GM12874 (cell line): ENCODE measurements around the gene XRN2.

ENCODE experiments used
- CTCF ChIP-seq: IDR thresholded peaks from 2 replicates; pipeline ENCODE4 v1.5.1; 2011; ENCODE audit warnings: low read depth, mild to moderate bottlenecking, control low read depth, low read length, moderate library complexity; ENCODE audit not compliant: insufficient read depth

Gene XRN2

GRCh38 chr20:21280522-21281016 is 22.6 kb upstream of the XRN2 start:
- no peak for TF ChIP-seq CTCF

- no peak for TF ChIP-seq CTCF
Measured at GRCh38 chr20:21286775-21287174, 16.4 kb upstream of the XRN2 start.

DNA sequence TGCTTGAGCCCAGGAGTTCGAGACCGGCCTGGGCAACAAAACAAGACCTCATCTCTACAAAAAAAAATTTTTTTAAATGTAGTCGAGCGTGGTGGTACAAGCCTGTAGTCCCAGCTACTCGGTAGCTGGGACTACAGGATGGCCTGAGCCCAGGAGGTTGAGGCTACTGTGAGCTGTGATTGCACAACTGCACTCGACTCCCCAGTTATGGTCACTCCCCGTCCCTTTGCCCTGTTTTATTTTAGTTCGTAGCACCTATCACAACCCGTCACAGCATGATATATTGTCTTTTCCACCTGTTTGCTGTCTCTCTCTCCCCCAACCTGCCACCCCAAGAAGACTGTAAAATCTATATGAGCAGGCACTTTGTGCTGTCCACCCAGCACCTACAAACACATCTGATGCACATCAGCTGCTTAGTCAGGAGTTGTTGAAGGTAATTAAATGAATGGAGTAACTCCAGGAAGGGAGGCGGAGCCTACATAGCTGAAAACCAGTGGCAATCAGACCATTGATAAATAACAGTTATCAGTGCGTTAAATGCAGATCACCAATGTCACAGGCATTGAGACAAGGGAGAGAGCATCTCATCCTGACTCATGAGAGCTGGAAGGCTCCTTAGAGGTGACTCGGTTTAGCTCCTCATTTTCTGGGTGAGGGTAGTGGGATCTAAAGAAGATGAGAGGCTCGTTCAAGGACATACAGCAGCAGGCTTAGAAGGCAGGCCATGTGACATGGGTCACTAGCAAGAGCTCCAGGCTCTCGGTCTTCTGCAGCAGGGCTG is 14.4 kb upstream of the XRN2 start:
- no peak for TF ChIP-seq CTCF

- no peak for TF ChIP-seq CTCF
Measured at GRCh38 chr20:21289651-21290050, 13.5 kb upstream of the XRN2 start.

DNA sequence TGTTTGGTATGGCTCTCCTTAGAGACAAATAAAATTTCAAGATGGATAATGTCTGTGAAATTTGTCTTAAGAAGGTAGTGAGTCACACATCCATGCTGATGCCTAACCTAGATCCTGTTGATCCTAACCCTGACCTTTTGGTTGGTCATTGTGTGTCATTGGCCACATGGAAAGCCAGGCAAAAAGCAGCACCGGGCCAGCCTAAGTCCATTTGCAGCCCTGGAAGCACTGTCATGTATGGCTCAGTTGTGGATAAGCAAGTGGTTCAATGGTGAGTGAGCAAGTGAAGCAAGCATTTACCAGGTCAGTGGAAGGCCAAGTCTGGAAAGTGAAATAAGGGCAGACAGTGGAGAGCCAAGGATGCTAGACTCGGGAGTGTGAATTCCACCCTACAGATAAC is 12.1 kb upstream of the XRN2 start:
- TF ChIP-seq CTCF: no peak

- TF ChIP-seq CTCF: no peak
Measured at GRCh38 chr20:21294755-21295154, 8.4 kb upstream of the XRN2 start.

- no peak for TF ChIP-seq CTCF
Measured at GRCh38 chr20:21301940-21302663, 1.0 kb upstream of the XRN2 start.
